Keratinocyte (primary cell): ENCODE measurements around the gene GALNT14. TPM values are rescaled to one million over a fixed set of nuclear protein-coding genes. Genes with fewer than 3 reads are reported as not detected.

ENCODE experiments used
- DNase-seq: peaks from one replicate; pipeline ENCODE4 v3.0.0-alpha.2; 2011; ENCODE audit warnings: low read depth, missing footprints, low spot score
- FAIRE-seq: peaks from 2 replicates; lab custom pipeline; 2011; peaks lifted over from hg19 to GRCh38; lab: Jason Lieb, UNC
- H2AFZ ChIP-seq: 2 replicates; pipeline ENCODE4 v1.6.0; 2012; ENCODE audit warnings: low read length, control low read depth, inconsistent platforms; ENCODE audit not compliant: control insufficient read depth
- H3K27ac ChIP-seq: 2 replicates; pipeline ENCODE4 v1.5.1; 2011; ENCODE audit warnings: low read length; ENCODE audit not compliant: control insufficient read depth, insufficient read depth
- H3K27me3 ChIP-seq: 3 replicates; pipeline ENCODE4 v1.6.0; 2011; ENCODE audit warnings: low read length; ENCODE audit not compliant: control insufficient read depth, insufficient read depth; ENCODE audit errors: extremely low read depth
- H3K36me3 ChIP-seq, 2 experiments: 2 replicates in 1 of 2; 3 replicates in 1 of 2; pipeline ENCODE4 v1.5.1; 2011; ENCODE audit warnings: low read length in 2 of 2, mild to moderate bottlenecking in 1 of 2; ENCODE audit not compliant: control insufficient read depth in 2 of 2, insufficient read depth in 2 of 2; ENCODE audit errors: extremely low read depth in 1 of 2
- H3K4me1 ChIP-seq: 3 replicates; pipeline ENCODE4 v1.5.1; 2011; ENCODE audit warnings: low read length; ENCODE audit not compliant: control insufficient read depth, insufficient read depth; ENCODE audit errors: extremely low read depth
- H3K4me2 ChIP-seq: 3 replicates; pipeline ENCODE4 v1.6.0; 2011; ENCODE audit warnings: low read depth, low read length; ENCODE audit not compliant: control insufficient read depth, insufficient read depth; ENCODE audit errors: extremely low read depth
- H3K4me3 ChIP-seq, 3 experiments: fragments of 200-600 bp in 1 of 3; sonication (generic) in 1 of 3; 2 replicates in 2 of 3; 3 replicates in 1 of 3; pipeline ENCODE4 v1.5.1; 2011 to 2016; ENCODE audit warnings: low read length in 3 of 3, mild to moderate bottlenecking in 3 of 3, control low read depth in 2 of 3, inconsistent platforms in 1 of 3, low read depth in 1 of 3, mixed read lengths in 1 of 3, mixed run types in 1 of 3, moderate library complexity in 1 of 3; ENCODE audit not compliant: control insufficient read depth in 2 of 3, insufficient read depth in 2 of 3; ENCODE audit errors: extremely low read depth in 1 of 3
- H3K79me2 ChIP-seq: 2 replicates; pipeline ENCODE4 v1.6.0; 2012; ENCODE audit warnings: low read length; ENCODE audit not compliant: control insufficient read depth, insufficient read depth
- H3K9ac ChIP-seq: 3 replicates; pipeline ENCODE4 v1.6.0; 2011; ENCODE audit warnings: low read length; ENCODE audit not compliant: control insufficient read depth, insufficient read depth; ENCODE audit errors: extremely low read depth
- H3K9me1 ChIP-seq: 3 replicates; pipeline ENCODE4 v1.6.0; 2011; ENCODE audit warnings: low read length; ENCODE audit not compliant: control insufficient read depth, insufficient read depth; ENCODE audit errors: extremely low read depth
- H3K9me3 ChIP-seq: 2 replicates; pipeline ENCODE4 v1.5.1; 2012; ENCODE audit warnings: low read depth, low read length; ENCODE audit not compliant: control insufficient read depth
- H4K20me1 ChIP-seq: 3 replicates; pipeline ENCODE4 v1.6.0; 2011; ENCODE audit warnings: low read length; ENCODE audit not compliant: control insufficient read depth, insufficient read depth; ENCODE audit errors: extremely low read depth
- CTCF ChIP-seq, 3 experiments: IDR thresholded peaks in 1 of 3; conservative IDR thresholded peaks in 1 of 3; optimal IDR thresholded peaks in 1 of 3; 2 replicates in 2 of 3; 3 replicates in 1 of 3; pipeline versions ENCODE3 to v1.5.1; 2011; ENCODE audit warnings: low read length in 3 of 3, mild to moderate bottlenecking in 3 of 3, moderate library complexity in 2 of 3, control low read depth in 1 of 3, inconsistent platforms in 1 of 3; ENCODE audit not compliant: insufficient read depth in 2 of 3; ENCODE audit errors: extremely low read depth in 1 of 3
- EZH2 ChIP-seq: IDR thresholded peaks from one replicate; pipeline ENCODE4 v1.6.1; 2012; ENCODE audit warnings: inconsistent platforms, mild to moderate bottlenecking, low read length, moderate library complexity
- dilution Hi-C: fragments of 300-500 bp; cut with MboI; formaldehyde crosslinking; loops from one replicate; pipeline ENCODE4 v1.7.0; 2020; ENCODE audit warnings: low sequenced_read_pairs; ENCODE audit not compliant: extremely low pct_ligation_motif_present
- polyA plus RNA-seq, 5 experiments: library from polyadenylated mRNA; depleted of rRNA in 3 of 5; stranded (reverse) in 3 of 5; stranded (forward) in 1 of 5; unstranded in 1 of 5; fragments of >200 nt; gene quantifications; 1 replicate in 1 of 5; 2 replicates in 3 of 5; 3 replicates in 1 of 5; pipeline versions ENCODE4 v1.2.1 to v1.2.3, GENCODE V29; 2011 to 2012; ENCODE audit warnings: missing spikeins in 2 of 5, low read depth in 1 of 5, low replicate concordance in 1 of 5

GALNT14 gene
- polyA plus RNA-seq, 1 donor (not counting 4 experiments of a cell fraction or from before 2014, with no cell fraction given) = 27.4 TPM

GRCh38 chr2:31147645-31148044 lies 9.4 kb upstream of the GALNT14 start:
- Histone ChIP-seq H3K4me1 (no peaks in the 10 kb centered on the region), H3K36me3 (no peaks in the 10 kb centered on the region), H3K27me3 (peaks cover 10% of the 10 kb centered on the region), H3K27ac (no peak overlapping the region), H3K4me2 (no peak overlapping the region), H4K20me1 (no peaks in the 10 kb centered on the region), H3K79me2 (no peaks in the 10 kb centered on the region), H3K9me1 (no peaks in the 10 kb centered on the region), H3K4me3 (no peak overlapping the region), H2AFZ (no peak overlapping the region), H3K9me3 (no peaks in the 10 kb centered on the region), H3K9ac (no peak overlapping the region)
- TF ChIP-seq CTCF (optimal IDR thresholded peaks at IDR 0.05 in 1 of 3, IDR thresholded peaks at IDR 0.05 in 1 of 3, conservative IDR thresholded peaks at IDR 0.05 in 1 of 3; ENCODE audit: extremely low read depth in 1 of 3, insufficient read depth in 2 of 3, low read length in 3 of 3) (no peak), EZH2 (no peak)
- FAIRE-seq (no peak), DNase-seq (no peak)
- dilution Hi-C loops = no loop called here

GRCh38 chr2:31142110-31142509 lies 3.9 kb upstream of the GALNT14 start:
- Histone ChIP-seq H3K4me2 (no peak overlapping the region), H3K4me3 (no peak overlapping the region), H3K27me3 (no peaks in the 10 kb centered on the region), H3K79me2 (no peaks in the 10 kb centered on the region), H4K20me1 (no peaks in the 10 kb centered on the region), H3K9me1 (no peaks in the 10 kb centered on the region), H3K27ac (no peak overlapping the region), H3K9me3 (no peaks in the 10 kb centered on the region), H3K36me3 (no peaks in the 10 kb centered on the region), H2AFZ (no peak overlapping the region), H3K4me1 (no peaks in the 10 kb centered on the region), H3K9ac (no peak overlapping the region)
- dilution Hi-C loops = no loop called here
- TF ChIP-seq CTCF (optimal IDR thresholded peaks at IDR 0.05 in 1 of 3, IDR thresholded peaks at IDR 0.05 in 1 of 3, conservative IDR thresholded peaks at IDR 0.05 in 1 of 3; ENCODE audit: extremely low read depth in 1 of 3, insufficient read depth in 2 of 3, low read length in 3 of 3) = no peak
- TF ChIP-seq EZH2 = no peak
- FAIRE-seq (no peak), DNase-seq (no peak)
